HG03521 (cell line): ENCODE results near the gene PEX7.
"Not testable (repeated sequence)": the region's sequence is repeated elsewhere in the genome, so short reads cannot be mapped to it uniquely, and the experiment has no call there.

Experiments
- ATAC-seq: cut with Tn5 transposase; IDR thresholded peaks from one replicate; pipeline ENCODE4 v1.9.1; 2021; ENCODE audit warnings: mild to moderate bottlenecking, moderate library complexity; ENCODE audit not compliant: unreplicated experiment

PEX7 gene

GRCh38 chr6:136895901-136896300, 73.5 kb downstream of the PEX7 start:
- no peak for ATAC-seq

DNA sequence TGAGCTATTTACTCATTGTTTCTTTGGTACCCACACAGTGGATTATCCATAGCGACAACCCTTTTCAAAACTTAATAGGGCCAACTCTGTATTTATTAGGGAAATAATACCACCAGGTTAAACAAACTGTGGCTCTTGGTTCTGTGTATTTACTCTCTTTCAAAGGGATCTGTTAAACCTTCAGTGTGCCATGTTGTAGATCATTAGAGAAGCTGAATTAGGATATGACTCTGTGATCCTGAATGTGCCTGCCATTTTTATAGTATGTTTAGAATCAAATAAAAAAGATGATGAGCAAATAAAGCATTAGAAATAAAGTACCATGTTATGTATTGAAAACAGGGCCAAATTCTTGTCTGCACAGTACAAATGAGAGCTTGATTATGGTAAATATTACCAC, 74.7 kb downstream of the PEX7 start:
- no peak for ATAC-seq

DNA sequence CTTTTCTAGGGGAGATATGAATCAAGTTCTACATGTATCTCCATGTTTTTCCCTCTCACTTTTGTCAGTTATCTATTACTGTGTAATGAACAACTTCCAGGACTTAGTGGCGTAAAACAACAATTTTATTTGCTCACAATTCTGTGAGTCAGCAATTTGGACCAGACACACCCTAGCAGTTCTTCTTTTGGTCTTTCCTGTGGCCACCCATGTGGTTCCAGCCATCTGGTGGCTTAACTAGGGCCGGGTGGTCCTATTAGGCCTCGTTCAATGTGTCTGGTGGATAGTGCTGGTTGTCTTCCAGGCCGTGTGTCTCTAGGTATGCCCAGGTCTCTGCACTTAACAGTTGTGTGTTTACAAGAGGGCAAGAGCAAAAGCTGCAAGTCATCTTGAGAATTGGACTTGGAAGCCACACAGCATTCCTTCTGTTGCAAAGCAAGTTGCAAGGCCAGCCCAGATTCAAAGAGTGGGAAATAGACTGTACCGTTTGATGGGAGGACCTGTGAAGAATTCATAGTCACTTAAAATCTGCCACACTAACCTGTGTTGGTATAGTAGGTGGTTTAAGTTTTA, 78.9 kb downstream of the PEX7 start:
- ATAC-seq = no peak

- not testable (repeated sequence) for ATAC-seq
These were observed 82.1 kb downstream of the PEX7 start for GRCh38 chr6:136904477-136904876.

GRCh38 chr6:136914947-136915346, 92.6 kb downstream of the PEX7 start:
- no peak for ATAC-seq

- no peak for ATAC-seq
These were observed 96.3 kb downstream of the PEX7 start for GRCh38 chr6:136918706-136919105.

- ATAC-seq = no peak
These were observed 97.8 kb downstream of the PEX7 start for GRCh38 chr6:136920216-136920615.

DNA sequence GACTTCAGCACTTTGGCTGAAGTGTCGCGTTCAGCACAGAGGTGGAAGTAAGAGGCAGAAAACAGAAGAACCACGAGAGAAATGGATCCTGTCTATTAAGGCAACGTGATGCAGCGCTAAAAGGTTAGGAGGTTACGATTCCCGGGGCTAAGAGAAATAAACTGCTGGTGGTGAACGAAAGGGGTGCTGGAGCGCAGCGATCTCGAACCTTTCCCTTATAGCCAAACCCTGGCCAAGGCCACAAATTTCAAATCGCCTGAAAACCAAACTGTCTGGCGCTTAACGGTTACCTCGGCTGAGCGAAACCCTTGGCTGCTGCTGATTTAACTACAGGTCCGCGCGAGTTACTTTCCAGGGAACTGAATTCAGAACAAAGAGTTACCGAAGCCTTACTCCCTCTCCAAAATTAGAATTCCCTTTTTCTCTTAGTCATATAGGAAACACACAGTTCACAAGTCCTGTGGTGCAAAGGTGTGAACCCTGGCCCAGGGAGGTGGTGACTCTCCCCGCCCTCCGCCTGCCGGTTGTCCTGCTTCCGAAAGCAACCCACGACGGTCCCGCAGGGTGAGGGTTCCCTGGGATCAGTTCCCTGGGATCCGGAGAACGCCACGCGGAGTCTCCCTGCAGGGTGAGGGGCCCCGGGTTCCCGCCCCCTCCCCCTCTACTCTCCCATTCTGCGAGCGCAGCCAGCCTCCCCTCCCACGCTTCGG, 98.4 kb downstream of the PEX7 start:
- no peak for ATAC-seq

- ATAC-seq = no peak
These were observed 99.1 kb downstream of the PEX7 start for GRCh38 chr6:136921381-136921935.

DNA sequence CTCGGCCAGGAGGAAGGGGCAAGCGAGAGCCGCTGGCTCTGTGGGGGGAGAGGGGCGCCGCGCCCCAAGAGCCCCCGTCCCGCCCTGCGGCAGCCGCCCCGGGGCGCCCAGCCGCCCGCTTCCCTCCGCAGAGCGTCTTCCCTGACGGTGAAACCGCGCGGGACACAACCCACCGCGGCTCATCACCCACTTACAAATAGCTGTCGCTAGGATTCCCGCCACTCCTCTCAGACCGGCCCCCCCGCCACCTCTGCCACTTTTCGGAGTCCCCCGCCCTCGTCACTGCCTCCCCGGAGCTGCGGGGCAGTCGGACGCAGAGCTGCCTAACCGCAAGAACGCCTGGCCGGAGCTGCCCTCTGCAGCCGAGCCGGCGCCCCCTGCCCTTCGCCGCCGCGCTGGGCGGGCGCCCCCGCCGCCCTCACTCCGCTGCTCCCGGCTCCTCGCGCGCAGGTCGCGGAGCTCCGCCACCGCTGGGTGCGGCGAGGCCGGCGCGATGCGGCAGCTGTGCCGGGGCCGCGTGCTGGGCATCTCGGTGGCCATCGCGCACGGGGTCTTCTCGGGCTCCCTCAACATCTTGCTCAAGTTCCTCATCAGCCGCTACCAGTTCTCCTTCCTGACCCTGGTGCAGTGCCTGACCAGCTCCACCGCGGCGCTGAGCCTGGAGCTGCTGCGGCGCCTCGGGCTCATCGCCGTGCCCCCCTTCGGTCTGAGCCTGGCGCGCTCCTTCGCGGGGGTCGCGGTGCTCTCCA, 99.7 kb downstream of the PEX7 start, which contains the start of gene SLC35D3:
Gene SLC35D3 (plus strand): TSS at position 366 of the 749 bp plus-strand sequence. CDS start 128 bp downstream, at position 494.
- ATAC-seq = no peak

- ATAC-seq = no peak
These were observed 100.3 kb downstream of the PEX7 start for GRCh38 chr6:136922685-136923006.

- ATAC-seq = no peak
These were observed 100.9 kb downstream of the PEX7 start for GRCh38 chr6:136923116-136923953.

DNA sequence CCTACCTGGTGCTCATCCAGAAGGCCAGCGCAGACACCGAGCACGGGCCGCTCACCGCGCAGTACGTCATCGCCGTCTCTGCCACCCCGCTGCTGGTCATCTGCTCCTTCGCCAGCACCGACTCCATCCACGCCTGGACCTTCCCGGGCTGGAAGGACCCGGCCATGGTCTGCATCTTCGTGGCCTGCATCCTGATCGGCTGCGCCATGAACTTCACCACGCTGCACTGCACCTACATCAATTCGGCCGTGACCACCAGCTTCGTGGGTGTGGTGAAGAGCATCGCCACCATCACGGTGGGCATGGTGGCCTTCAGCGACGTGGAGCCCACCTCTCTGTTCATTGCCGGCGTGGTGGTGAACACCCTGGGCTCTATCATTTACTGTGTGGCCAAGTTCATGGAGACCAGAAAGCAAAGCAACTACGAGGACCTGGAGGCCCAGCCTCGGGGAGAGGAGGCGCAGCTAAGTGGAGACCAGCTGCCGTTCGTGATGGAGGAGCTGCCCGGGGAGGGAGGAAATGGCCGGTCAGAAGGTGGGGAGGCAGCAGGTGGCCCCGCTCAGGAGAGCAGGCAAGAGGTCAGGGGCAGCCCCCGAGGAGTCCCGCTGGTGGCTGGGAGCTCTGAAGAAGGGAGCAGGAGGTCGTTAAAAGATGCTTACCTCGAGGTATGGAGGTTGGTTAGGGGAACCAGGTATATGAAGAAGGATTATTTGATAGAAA, 101.7 kb downstream of the PEX7 start:
- ATAC-seq = no peak

- no peak for ATAC-seq
These were observed 104.0 kb downstream of the PEX7 start for GRCh38 chr6:136926383-136926782.

- ATAC-seq = no peak
These were observed 104.9 kb downstream of the PEX7 start for GRCh38 chr6:136927292-136927691.

DNA sequence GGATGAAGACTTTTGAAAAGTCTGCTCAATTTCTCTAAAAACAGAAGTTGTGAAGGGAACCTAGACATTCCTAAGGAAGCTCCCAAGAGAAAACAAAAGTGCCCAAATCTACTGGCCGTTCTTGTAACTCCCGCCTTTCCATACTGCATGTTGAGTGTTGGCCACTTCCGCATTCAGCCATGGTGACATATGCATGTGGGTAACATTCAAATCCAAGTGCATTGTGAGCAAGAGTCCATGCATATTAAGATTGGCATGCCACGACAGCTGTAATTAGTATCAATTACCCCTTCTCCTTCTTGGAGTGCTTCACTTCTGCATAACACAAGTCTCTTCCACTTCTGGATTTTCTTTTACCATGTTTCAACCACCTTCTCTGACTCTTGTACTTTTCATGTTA, 108.1 kb downstream of the PEX7 start:
- ATAC-seq = no peak

GRCh38 chr6:136932599-136932998, 110.2 kb downstream of the PEX7 start:
- ATAC-seq = no peak

DNA sequence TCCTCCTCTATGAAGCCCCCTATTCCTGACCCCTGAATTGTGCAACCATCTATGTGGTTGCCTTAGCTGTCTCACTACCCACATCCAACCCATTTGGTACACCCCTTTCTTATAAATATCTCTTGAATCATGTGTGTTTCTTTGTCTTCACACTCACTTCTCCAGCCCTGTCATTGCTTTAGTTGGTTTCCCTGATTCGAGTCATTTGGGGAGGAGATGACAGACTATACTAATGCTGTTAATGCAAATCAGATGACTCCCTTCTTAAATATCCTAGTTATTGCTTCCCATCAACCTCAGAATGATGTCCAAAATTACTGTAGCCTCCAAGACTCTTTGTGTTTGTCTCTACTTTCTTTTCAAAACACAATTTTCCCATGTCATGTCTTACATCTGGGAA, 122.7 kb downstream of the PEX7 start:
- no peak for ATAC-seq

DNA sequence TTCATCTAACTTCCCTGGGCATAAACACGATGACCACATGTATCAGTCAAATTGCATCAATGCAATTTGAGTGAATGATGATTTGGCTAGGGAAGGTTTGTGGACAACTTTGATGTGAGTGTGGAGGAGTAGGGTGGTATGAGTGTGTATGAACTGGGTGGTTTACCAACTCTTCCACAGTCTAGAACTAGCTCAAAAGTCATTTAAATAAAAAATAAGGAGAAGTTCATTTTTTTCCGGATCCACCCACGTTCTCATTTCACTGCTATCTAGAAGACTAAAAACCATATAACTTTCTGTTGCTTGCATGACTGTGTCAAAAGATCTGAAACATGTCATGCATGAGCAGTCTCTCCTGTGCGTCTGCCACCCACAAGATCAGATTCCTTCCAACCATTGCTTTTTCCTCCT, 123.3 kb downstream of the PEX7 start:
- ATAC-seq = no peak

- ATAC-seq = no peak
These were observed 124.6 kb downstream of the PEX7 start for GRCh38 chr6:136947037-136947436.
